Endothelial cell of umbilical vein (primary cell): ENCODE data around the gene TRRAP.

Experiments used
- EZH2 ChIP-seq: IDR thresholded peaks from 2 replicates; pipeline ENCODE4 v1.6.1; 2012; ENCODE audit warnings: borderline replicate concordance, low read depth, mild to moderate bottlenecking, moderate library complexity, low read length, inconsistent platforms; ENCODE audit not compliant: severe bottlenecking
- GATA2 ChIP-seq: IDR thresholded peaks from 2 replicates; pipeline ENCODE4 v1.7.0; 2011; ENCODE audit warnings: low read depth, mild to moderate bottlenecking, moderate library complexity, mixed read lengths, low read length; ENCODE audit not compliant: insufficient read length, insufficient read depth
- JUN ChIP-seq: IDR thresholded peaks from 2 replicates; pipeline ENCODE4 v1.6.1; 2011; ENCODE audit warnings: borderline replicate concordance, low read depth; ENCODE audit not compliant: insufficient read length, insufficient read depth
- MYC ChIP-seq: IDR thresholded peaks from one replicate; pipeline ENCODE4 v1.6.1; 2011; ENCODE audit warnings: mild to moderate bottlenecking, low read depth, low read length
- POLR2A ChIP-seq: IDR thresholded peaks from 2 replicates; pipeline ENCODE4 v1.6.1; 2012; ENCODE audit warnings: low read depth, mild to moderate bottlenecking, control low read depth, low read length
- POLR2AphosphoS5 ChIP-seq: IDR thresholded peaks from 2 replicates; pipeline ENCODE4 v1.6.1; 2012; ENCODE audit warnings: low read depth, mild to moderate bottlenecking, control low read depth, low read length, moderate library complexity; ENCODE audit not compliant: insufficient read depth
- TF ChIP-seq, protein P1 (sequence below), 2 donors: IDR thresholded peaks; 1 replicate in 1 of 2; 2 replicates in 1 of 2; pipeline ENCODE4 v1.5.1; 2011; ENCODE audit warnings: low read length in 2 of 2, mild to moderate bottlenecking in 2 of 2, moderate library complexity in 2 of 2, control low read depth in 1 of 2, inconsistent platforms in 1 of 2, low read depth in 1 of 2; ENCODE audit not compliant: insufficient read depth in 1 of 2; ENCODE audit errors: extremely low read depth in 1 of 2
- TF ChIP-seq, protein P2 (sequence below): IDR thresholded peaks from 2 replicates; pipeline ENCODE4 v1.6.1; 2011; ENCODE audit not compliant: insufficient read depth, insufficient read length

DNA sequence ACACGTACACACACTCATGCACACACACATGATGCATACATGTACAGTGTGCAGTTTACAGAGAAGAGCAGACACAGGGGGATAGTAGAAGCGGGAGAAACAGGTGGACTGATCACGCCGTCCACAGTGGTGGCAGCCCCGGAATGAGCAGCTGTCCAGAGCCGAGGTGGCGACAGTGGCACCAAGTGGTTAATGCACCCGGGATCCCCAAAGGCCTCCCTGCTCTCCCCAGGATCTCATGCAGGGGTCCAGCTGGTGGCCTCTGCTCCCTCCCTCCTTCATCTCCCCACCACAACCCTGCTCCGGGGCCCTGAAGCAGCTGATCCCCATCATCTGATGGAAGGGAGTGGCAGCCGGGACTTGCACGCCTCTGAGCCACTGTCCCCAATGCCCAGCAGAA is 38.2 kb upstream of the TRRAP start:
- TF ChIP-seq, protein P1, sequence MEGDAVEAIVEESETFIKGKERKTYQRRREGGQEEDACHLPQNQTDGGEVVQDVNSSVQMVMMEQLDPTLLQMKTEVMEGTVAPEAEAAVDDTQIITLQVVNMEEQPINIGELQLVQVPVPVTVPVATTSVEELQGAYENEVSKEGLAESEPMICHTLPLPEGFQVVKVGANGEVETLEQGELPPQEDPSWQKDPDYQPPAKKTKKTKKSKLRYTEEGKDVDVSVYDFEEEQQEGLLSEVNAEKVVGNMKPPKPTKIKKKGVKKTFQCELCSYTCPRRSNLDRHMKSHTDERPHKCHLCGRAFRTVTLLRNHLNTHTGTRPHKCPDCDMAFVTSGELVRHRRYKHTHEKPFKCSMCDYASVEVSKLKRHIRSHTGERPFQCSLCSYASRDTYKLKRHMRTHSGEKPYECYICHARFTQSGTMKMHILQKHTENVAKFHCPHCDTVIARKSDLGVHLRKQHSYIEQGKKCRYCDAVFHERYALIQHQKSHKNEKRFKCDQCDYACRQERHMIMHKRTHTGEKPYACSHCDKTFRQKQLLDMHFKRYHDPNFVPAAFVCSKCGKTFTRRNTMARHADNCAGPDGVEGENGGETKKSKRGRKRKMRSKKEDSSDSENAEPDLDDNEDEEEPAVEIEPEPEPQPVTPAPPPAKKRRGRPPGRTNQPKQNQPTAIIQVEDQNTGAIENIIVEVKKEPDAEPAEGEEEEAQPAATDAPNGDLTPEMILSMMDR (IDR thresholded peaks at IDR 0.05; ENCODE audit: extremely low read depth in 1 of 2, insufficient read depth in 1 of 2, low read depth in 1 of 2, low read length in 2 of 2) = no peak
- TF ChIP-seq POLR2AphosphoS5 (no peak), POLR2A (no peak), EZH2 (no peak), GATA2 (no peak), MYC (no peak), JUN (no peak)
- TF ChIP-seq, protein P2, sequence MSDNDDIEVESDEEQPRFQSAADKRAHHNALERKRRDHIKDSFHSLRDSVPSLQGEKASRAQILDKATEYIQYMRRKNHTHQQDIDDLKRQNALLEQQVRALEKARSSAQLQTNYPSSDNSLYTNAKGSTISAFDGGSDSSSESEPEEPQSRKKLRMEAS = no peak
